AG04450 (cell line): ENCODE data around the gene UFSP2. TPM values are rescaled to one million over a fixed set of nuclear protein-coding genes. Genes with fewer than 3 reads are reported as not detected.

Experiments
- CTCF ChIA-PET: fragments of 300-600, 350-600 bp; formaldehyde crosslinking; extraction: SDS; loops from one replicate; lab custom pipeline; 2022; ENCODE audit warnings: antibody characterized with exemption, inconsistent platforms; lab: Charles Lee
- POLR2A ChIA-PET: fragments of 350-600 bp; formaldehyde crosslinking; extraction: SDS; loops from one replicate; lab custom pipeline; 2021; ENCODE audit warnings: antibody characterized with exemption, inconsistent platforms; lab: Yijun Ruan, JAX
- DNase-seq: peaks from one replicate; pipeline ENCODE4 v3.0.0-alpha.2; 2011; ENCODE audit warnings: low read depth, low spot score
- H3K27ac ChIP-seq: one replicate; pipeline ENCODE4 v1.5.1; 2012; ENCODE audit warnings: low read depth, low read length, control low read depth
- H3K27me3 ChIP-seq: one replicate; pipeline ENCODE4 v1.6.0; 2012; ENCODE audit warnings: low read length; ENCODE audit not compliant: control insufficient read depth, insufficient read depth
- H3K4me3 ChIP-seq: 2 replicates; pipeline ENCODE4 v1.5.1; 2011; ENCODE audit warnings: mild to moderate bottlenecking, low read depth, low read length, control low read depth
- H3K9me3 ChIP-seq: 2 replicates; pipeline ENCODE4 v1.5.1; 2012; ENCODE audit warnings: low read length; ENCODE audit not compliant: control insufficient read depth, insufficient read depth
- CTCF ChIP-seq: IDR thresholded peaks from 2 replicates; pipeline ENCODE4 v1.5.1; 2011; ENCODE audit warnings: low read depth, low read length, control low read depth, inconsistent platforms
- polyA plus RNA-seq: library from polyadenylated mRNA; depleted of rRNA; stranded (reverse); fragments of >200 nt; gene quantifications from 2 replicates; pipeline ENCODE4 v1.2.3, GENCODE V29; 2011

Gene UFSP2
- polyA plus RNA-seq, 1 experiment = 54.1 TPM

DNA sequence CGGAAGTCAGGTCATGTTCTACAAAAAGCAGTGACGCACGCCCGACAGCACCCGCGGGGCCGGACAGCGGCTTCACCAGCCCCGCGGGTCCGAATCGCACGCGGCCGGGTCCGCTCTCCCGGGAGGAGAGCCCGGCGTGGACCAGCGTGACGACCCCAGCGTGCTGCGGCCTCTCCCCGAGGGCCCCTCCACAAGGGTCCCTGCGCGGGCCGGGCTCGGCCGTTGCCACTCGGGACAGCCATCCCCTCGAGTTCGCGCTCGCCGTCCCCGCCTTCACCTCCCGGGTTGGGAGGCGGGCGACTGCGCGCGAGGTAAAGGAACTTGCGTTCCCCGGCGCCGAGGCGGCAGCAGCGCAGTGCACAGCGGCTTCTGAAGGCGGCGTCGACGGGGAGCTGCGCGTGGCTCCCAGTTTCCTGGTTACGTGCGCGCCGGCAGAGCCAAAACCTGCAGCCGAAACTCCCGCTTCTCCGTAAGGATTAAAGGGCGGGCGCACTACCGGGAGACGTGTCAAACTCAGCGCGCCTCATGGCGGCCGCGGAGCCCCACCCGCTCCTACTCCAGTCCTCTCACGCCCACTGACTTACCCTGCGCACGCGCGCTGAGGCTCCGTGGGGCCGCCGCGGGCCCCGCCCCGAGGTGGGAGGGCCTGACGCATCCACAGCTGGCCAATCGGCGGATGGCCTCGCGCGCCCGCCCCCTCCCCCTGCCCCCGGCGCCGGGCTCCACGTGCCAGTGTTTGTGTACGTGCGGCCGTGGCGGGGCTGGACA lies 29.6 kb downstream of the UFSP2 start:
- no peaks in the 10 kb centered on the region for H3K27me3 ChIP-seq
- peak overlapping the region; percentile 93 for H3K27ac ChIP-seq
- peak; percentile 91 for DNase-seq
- CTCF ChIA-PET = interaction anchor here (1.0 to 2.2 kb wide), 2 partner anchors 202 to 642 kb away, joined by 3 to 8 read pairs; no protein-coding TSS in a partner anchor
- peak overlapping the region; percentile 73 for H3K4me3 ChIP-seq
- no peak for TF ChIP-seq CTCF
- H3K9me3 ChIP-seq = no peaks in the 10 kb centered on the region
- POLR2A ChIA-PET = interaction anchor here (1.0 to 3.0 kb wide), 2 partner anchors 29 to 142 kb away, joined by 3 to 15 read pairs; partner anchors contain the start of gene UFSP2

DNA sequence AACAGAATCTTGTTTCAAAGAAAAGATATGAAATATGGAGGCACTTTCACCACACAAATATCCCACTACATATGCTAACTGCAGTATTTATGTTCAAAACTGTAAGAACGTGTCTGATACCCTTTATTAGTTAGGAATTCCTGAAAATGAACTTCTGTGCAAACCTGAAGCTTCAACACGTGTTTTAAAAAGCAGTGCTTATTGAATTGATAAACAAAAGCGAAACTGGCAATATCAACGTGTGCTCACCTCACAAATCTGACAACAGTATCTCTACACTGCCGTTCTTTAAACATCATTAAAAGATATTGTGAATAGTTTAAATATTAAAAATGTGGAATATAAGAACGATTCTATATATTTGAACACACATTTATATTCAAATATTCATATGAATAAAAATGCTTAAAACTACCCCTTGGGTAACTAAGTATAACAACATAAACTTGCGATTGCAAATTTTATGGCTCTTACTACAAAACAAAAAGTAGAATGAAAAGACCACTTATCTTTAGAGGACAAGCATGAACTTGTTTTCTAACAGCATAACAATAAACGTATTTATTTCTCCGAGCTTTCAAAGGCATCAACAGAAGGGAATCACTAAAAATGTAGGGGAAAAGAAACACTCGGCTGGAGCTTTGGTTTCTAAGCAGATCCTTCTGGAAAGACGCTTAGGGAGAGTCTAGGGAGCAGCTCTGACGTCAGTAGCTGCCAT lies 30.4 kb downstream of the UFSP2 start, which contains the start of gene LRP2BP:
Gene LRP2BP (minus strand): TSS at position 687 of the 718 bp plus-strand sequence. CDS start 17,738 bp downstream, outside the sequence.
- peak within 1 kb of the TSS; percentile 93 for H3K27ac ChIP-seq
- no peak for TF ChIP-seq CTCF
- no peaks in the 10 kb centered on the region for H3K9me3 ChIP-seq
- peak within 1 kb of the TSS; percentile 73 for H3K4me3 ChIP-seq
- CTCF ChIA-PET = interaction anchor here (0.5 to 2.2 kb wide), 7 partner anchors 203 to 643 kb away, joined by 3 to 8 read pairs (median 4); no protein-coding TSS in a partner anchor
- POLR2A ChIA-PET = interaction anchor here (3.0 kb wide), 1 partner anchor 30 kb away, joined by 15 read pairs; the partner anchor contains the start of gene UFSP2
- DNase-seq = no peak
- H3K27me3 ChIP-seq = no peaks in the 10 kb centered on the region

GRCh38 chr4:185394568-185395237 lies 31.1 kb downstream of the UFSP2 start:
- no peaks in the 10 kb centered on the region for H3K9me3 ChIP-seq
- CTCF ChIA-PET = interaction anchor here (0.5 to 0.9 kb wide), 5 partner anchors 209 to 605 kb away, joined by 3 to 6 read pairs (median 4); no protein-coding TSS in a partner anchor
- POLR2A ChIA-PET = no interaction called here
- H3K4me3 ChIP-seq = peak overlapping the region; percentile 72; the same call in 1 of the 2 replicates
- no peaks in the 10 kb centered on the region for H3K27me3 ChIP-seq
- DNase-seq = no peak
- no peak for TF ChIP-seq CTCF
- H3K27ac ChIP-seq = no peak overlapping the region

DNA sequence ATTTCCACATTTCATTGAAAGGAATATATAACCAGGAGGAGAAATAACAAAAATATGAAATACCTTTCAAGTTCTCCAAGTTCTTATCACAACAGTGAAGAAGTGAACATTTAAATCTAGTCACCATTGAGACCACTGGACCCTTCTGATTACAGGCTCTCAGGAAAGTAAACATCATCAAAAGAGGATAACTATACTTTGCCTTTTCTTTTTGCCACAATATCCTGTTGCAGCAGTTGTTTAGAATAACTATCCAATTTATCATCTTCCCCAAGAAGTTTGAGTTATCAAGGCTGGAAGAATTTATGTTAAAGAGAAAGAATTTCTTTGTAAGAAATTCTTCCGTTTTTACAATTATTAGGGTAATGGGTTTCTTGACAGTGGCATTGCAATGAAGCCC lies 33.6 kb downstream of the UFSP2 start:
- POLR2A ChIA-PET = no interaction called here
- no peak for TF ChIP-seq CTCF
- Histone ChIP-seq H3K27ac (no peak overlapping the region), H3K9me3 (no peaks in the 10 kb centered on the region), H3K27me3 (no peaks in the 10 kb centered on the region), H3K4me3 (no peak overlapping the region)
- CTCF ChIA-PET = no interaction called here
- no peak for DNase-seq
